Stomach (tissue), 9 donors: ENCODE results near the gene FGF8. TPM values are rescaled to one million over a fixed set of nuclear protein-coding genes. Genes with fewer than 3 reads are reported as not detected.

ENCODE experiments used
- DNase-seq, 2 donors: peaks; one replicate each; pipeline versions ENCODE4 v3.0.0 to v3.0.0-alpha.2; 2013 to 2019
- H3K27ac ChIP-seq, 5 donors: fragments of 200-600 bp in 4 of 5; sonication (generic) in 4 of 5; one replicate each; pipeline ENCODE4 v1.5.1; 2013 to 2019; ENCODE audit warnings: mild to moderate bottlenecking in 1 of 5, moderate library complexity in 1 of 5
- H3K27me3 ChIP-seq, 3 donors: fragments of 200-600 bp; sonication (generic); one replicate each; pipeline ENCODE4 v1.5.1; 2017 to 2019; ENCODE audit warnings: mixed run types in 1 of 3
- H3K36me3 ChIP-seq, 4 donors: fragments of 200-600 bp; sonication (generic); 1 replicate in 3 of 4; 2 replicates in 1 of 4; pipeline ENCODE4 v1.5.1; 2016 to 2019
- H3K4me1 ChIP-seq, 4 donors: fragments of 200-600 bp; sonication (generic); one replicate each; pipeline ENCODE4 v1.5.1; 2016 to 2019
- H3K4me3 ChIP-seq, 4 donors: fragments of 200-600 bp; sonication (generic) in 3 of 4; one replicate each; pipeline ENCODE4 v1.5.1; 2016 to 2019; ENCODE audit warnings: mild to moderate bottlenecking in 1 of 4
- H3K9me3 ChIP-seq, 4 donors: fragments of 200-600 bp; sonication (generic); one replicate each; pipeline ENCODE4 v1.5.1; 2016 to 2019
- CTCF ChIP-seq, 7 experiments: fragments of 450-650 bp in 4 of 7; fragments of 200-600 bp in 3 of 7; sonication (generic) in 3 of 7; IDR thresholded peaks; one replicate each; pipeline ENCODE4 v1.5.1; 2016 to 2019; ENCODE audit warnings: antibody characterized with exemption in 7 of 7, control low read depth in 2 of 7, mild to moderate bottlenecking in 1 of 7
- EP300 ChIP-seq: sonication (generic); formaldehyde crosslinking; IDR thresholded peaks from one replicate; pipeline ENCODE4 v1.6.1; 2017; ENCODE audit warnings: antibody characterized with exemption
- POLR2A ChIP-seq, 4 donors: fragments of 450-650 bp; IDR thresholded peaks; one replicate each; pipeline ENCODE4 v1.6.1; 2016; ENCODE audit warnings: antibody characterized with exemption in 4 of 4, control low read depth in 2 of 4, mild to moderate bottlenecking in 1 of 4, moderate library complexity in 1 of 4
- POLR2AphosphoS5 ChIP-seq, 3 donors: sonication (generic); formaldehyde crosslinking; IDR thresholded peaks; one replicate each; pipeline ENCODE4 v1.6.1; 2016; ENCODE audit warnings: antibody characterized with exemption in 3 of 3
- WGBS, 5 donors: extraction: QIAGEN DNeasy Blood & Tissue Kit in 3 of 5; methylation state at CpG; one replicate each; pipeline versions ENCODE4 v1.1.5 to v1.1.7; 2013 to 2018; 5-methylcytosine and 5-hydroxymethylcytosine counted together
- intact Hi-C: fragments of 100-400 bp; cut with DNase I; formaldehyde crosslinking; loops from one replicate; pipeline ENCODE4 v1.15.1; 2023; ENCODE audit warnings: low total_unique reads
- polyA plus RNA-seq, 3 donors: library from polyadenylated mRNA; stranded (reverse); fragments of 200-250 nt; gene quantifications; one replicate each; pipeline ENCODE4 v1.2.3, GENCODE V29; 2013
- total RNA-seq, 5 donors: library from RNA; depleted of rRNA; stranded (reverse); fragments of >200 nt; gene quantifications; one replicate each; pipeline versions ENCODE4 v1.1.0 to v1.2.3, GENCODE V29; 2014 to 2016
- donor health status: healthy with polysubstance abuse.
- donor health status: Bipolar disorder and iron deficiency.
- donor health status: healthy.

Gene FGF8
- total and polyA plus RNA-seq, 8 donors = not detected

GRCh38 chr10:101766306-101766705 is 9.6 kb downstream of the FGF8 start:
- Histone ChIP-seq H3K27me3 (peaks cover 4 to 88% (median 16%) of the 10 kb centered on the region in 3 donors), H3K9me3 (no peaks in the 10 kb centered on the region), H3K27ac (no peak overlapping the region), H3K4me3 (no peak overlapping the region), H3K36me3 (no peaks in the 10 kb centered on the region), H3K4me1 (no peaks in the 10 kb centered on the region)
- no peak for DNase-seq
- TF ChIP-seq CTCF (IDR thresholded peaks at IDR 0.05) (no peak), EP300 (no peak), POLR2A (IDR thresholded peaks at IDR 0.05) (no peak)
- intact Hi-C loops = no loop called here
- WGBS, 5 donors = 79 to 86% (median 81%) methylated on average over 6 of the region's 6 CpGs

GRCh38 chr10:101763141-101763846 is 12.6 kb downstream of the FGF8 start:
- Histone ChIP-seq H3K4me1 (no peaks in the 10 kb centered on the region), H3K27ac (no peak overlapping the region), H3K4me3 (no peak overlapping the region), H3K27me3 (peaks cover 0 to 73% (median 0%) of the 10 kb centered on the region in 3 donors), H3K9me3 (no peaks in the 10 kb centered on the region), H3K36me3 (no peaks in the 10 kb centered on the region)
- intact Hi-C loops = no loop called here
- DNase-seq = no peak
- 81 to 93% (median 86%) methylated on average over 9 to 10 of the region's 10 CpGs for whole genome bisulfite sequencing, 5 donors
- no peak for TF ChIP-seq POLR2A (IDR thresholded peaks at IDR 0.05)
- TF ChIP-seq EP300 = no peak
- TF ChIP-seq POLR2AphosphoS5 (IDR thresholded peaks at IDR 0.05) = no peak
- no peak for TF ChIP-seq CTCF (IDR thresholded peaks at IDR 0.05)

GRCh38 chr10:101762736-101763135 is 13.2 kb downstream of the FGF8 start:
- Histone ChIP-seq H3K27ac (no peak overlapping the region), H3K4me1 (no peaks in the 10 kb centered on the region), H3K36me3 (no peaks in the 10 kb centered on the region), H3K9me3 (no peaks in the 10 kb centered on the region), H3K27me3 (peaks cover 0 to 67% (median 0%) of the 10 kb centered on the region in 3 donors), H3K4me3 (no peak overlapping the region)
- intact Hi-C loops = no loop called here
- TF ChIP-seq POLR2A (IDR thresholded peaks at IDR 0.05) (no peak), EP300 (no peak), CTCF (IDR thresholded peaks at IDR 0.05) (no peak), POLR2AphosphoS5 (IDR thresholded peaks at IDR 0.05) (no peak)
- no peak for DNase-seq
- WGBS, 5 donors = 88 to 97% (median 95%) methylated on average over 3 to 5 of the region's 5 CpGs

- intact Hi-C loops = no loop called here
- WGBS, 5 donors = 82 to 88% (median 84%) methylated on average over 7 to 9 of the region's 9 CpGs
- Histone ChIP-seq H3K27ac (no peak overlapping the region), H3K4me1 (no peaks in the 10 kb centered on the region), H3K9me3 (no peaks in the 10 kb centered on the region), H3K4me3 (no peak overlapping the region), H3K36me3 (no peaks in the 10 kb centered on the region), H3K27me3 (peaks cover 0 to 53% (median 0%) of the 10 kb centered on the region in 3 donors)
- no peak for TF ChIP-seq EP300
- no peak for TF ChIP-seq POLR2A (IDR thresholded peaks at IDR 0.05)
- TF ChIP-seq CTCF (IDR thresholded peaks at IDR 0.05) = no peak
- no peak for TF ChIP-seq POLR2AphosphoS5 (IDR thresholded peaks at IDR 0.05)
- no peak for DNase-seq
These were observed 14.7 kb downstream of the FGF8 start for GRCh38 chr10:101761226-101761625.
